Stromal cell of bone marrow (primary cell): Measurements from ENCODE around the gene UROD.
"Not testable (repeated sequence)": the region's sequence is repeated elsewhere in the genome, so short reads cannot be mapped to it uniquely, and the experiment has no call there.

Source experiments
- DNase-seq: peaks from one replicate; pipeline ENCODE4 v3.0.0-alpha.2; 2012; ENCODE audit warnings: low read depth

UROD gene

GRCh38 chr1:45011837-45012638 lies at the start of gene UROD:
Gene UROD (plus strand): TSS chr1:45012254. CDS start chr1:45012266, 12 bp downstream.
- peak; percentile 95 for DNase-seq

GRCh38 chr1:44962729-44963128 lies 49.3 kb upstream of the UROD start:
- no peak for DNase-seq

- no peak for DNase-seq
Measured at GRCh38 chr1:44964396-44964795, 47.7 kb upstream of the UROD start.

- DNase-seq = peak; percentile 4
Measured at GRCh38 chr1:44970317-44970716, 41.7 kb upstream of the UROD start.

DNA sequence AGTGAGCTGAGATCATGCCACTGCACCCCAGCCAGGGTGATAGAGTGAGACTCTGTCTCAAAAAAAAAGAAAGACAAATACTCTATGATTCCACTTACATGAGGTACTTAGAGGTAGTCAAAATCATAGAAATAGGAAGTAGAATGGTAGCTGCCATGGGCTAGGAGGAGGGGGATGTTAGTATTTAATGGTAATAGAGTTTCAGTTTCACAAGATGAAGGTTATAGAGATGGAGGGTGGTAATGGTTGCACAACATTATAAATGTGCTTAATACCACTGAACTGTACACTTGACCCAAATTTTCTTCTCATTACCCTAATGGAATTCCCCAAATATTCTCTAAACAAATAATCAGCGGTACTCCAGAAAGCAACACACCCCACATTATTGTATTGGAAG lies 38.4 kb upstream of the UROD start:
- DNase-seq = no peak

DNA sequence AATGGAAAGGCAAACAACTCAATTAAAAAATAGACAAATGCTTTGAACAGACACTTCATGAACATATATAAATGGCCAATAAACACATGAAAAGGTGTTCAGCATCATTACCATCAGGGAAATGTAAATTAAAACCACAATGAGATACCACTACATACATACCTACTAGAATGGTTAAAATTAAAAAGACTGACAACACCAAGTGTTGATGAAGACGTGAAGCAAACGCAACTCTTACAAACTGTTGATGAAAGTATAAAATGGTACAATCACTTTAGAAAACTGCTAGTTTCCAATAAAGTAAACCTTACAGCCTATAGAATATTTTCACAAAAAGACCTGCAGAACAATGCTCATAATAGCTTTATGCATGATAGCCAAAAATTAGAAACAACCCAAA lies 35.8 kb upstream of the UROD start:
- DNase-seq = no peak

GRCh38 chr1:44977372-44977771 lies 34.7 kb upstream of the UROD start:
- not testable (repeated sequence) for DNase-seq

- DNase-seq = no peak
Measured at GRCh38 chr1:44985747-44986359, 26.2 kb upstream of the UROD start.

- no peak for DNase-seq
Measured at GRCh38 chr1:44988531-44989156, 23.4 kb upstream of the UROD start.

DNA sequence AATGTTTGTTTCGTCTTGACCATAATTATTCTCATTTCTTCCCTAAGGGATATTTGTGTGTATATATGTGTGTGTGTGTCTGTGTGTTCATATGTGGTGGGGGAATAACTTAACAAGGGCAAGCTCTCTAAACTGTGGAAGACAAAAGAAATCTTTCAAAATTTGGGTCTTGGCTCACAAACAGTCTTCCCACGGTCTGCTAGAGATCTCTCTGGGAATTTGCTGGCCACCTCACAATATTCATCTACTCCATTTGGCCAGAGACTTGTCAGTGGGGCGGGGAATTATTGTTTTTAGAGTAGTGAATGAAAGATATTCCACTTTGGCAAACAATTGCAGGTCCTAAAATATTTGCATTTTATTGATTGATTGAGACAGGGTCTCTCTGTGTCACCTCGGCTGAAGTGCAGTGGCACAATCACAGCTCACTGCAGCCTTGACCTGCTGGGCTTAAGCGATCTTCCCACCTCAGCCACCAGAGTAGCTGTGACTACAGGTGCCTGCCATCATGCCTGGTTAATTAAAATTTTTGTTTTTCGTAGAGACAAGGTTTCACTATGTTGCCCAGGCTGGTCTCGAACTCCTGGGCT lies 17.6 kb upstream of the UROD start:
- no peak for DNase-seq

- DNase-seq = no peak
Measured at GRCh38 chr1:44995467-44996238, 16.4 kb upstream of the UROD start.

GRCh38 chr1:44999232-44999631 lies 12.8 kb upstream of the UROD start:
- no peak for DNase-seq

- DNase-seq = no peak
Measured at GRCh38 chr1:45001011-45001481, 11.0 kb upstream of the UROD start.

- DNase-seq = not testable (repeated sequence)
Measured at GRCh38 chr1:45001576-45001975, 10.5 kb upstream of the UROD start.

- DNase-seq = no peak
Measured at GRCh38 chr1:45002650-45003645, 9.1 kb upstream of the UROD start.

DNA sequence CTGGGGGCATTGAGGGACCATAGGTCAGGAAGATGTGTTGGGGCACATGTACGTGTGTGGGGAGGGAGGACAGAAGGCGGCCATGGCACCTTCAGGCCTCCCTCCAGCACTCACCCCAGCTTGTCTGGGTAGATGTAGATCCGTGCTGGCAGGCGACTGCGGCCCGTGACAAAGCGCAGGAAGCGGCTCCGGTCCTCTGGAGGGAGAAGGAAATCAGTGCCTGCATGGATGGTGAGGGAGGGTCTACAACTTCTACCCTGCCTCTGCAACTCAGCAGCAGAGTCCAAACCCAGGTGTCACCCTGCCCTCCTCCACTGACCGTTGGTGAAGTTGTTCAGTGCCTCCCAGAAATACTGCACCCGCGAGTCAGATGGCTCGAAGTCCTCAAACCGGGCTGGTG lies 8.3 kb upstream of the UROD start:
- no peak for DNase-seq

DNA sequence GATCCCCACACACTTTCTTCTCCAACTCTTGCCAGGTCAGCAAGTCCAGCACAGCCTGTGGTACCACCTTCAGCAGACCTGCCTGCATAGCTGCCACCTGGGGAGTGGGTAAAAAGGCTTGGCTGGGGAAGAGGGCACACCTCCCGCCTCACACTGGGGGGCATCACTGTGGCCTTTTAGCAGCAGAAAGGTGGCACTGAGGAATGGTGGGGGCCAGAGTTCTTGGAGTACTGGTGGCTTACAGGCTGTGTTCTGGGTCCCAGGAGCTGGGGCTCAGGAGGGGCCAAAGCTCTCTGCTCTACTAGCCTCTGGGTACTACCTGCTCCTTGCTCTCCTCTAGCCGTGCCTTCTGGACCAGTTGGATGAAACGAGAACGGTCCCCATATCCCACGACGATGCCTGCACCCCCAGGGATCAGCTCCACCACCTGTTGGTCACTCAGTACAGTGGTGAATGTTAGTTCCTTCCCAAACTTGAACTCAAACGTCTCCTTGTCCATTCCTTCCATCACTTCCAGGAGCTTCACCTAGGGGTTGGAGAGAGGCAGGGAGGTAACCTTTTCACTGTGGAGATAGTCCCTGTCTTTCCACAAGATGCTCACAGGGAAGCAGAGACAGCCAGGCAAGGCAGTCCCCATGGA lies 7.7 kb upstream of the UROD start:
- DNase-seq = no peak

DNA sequence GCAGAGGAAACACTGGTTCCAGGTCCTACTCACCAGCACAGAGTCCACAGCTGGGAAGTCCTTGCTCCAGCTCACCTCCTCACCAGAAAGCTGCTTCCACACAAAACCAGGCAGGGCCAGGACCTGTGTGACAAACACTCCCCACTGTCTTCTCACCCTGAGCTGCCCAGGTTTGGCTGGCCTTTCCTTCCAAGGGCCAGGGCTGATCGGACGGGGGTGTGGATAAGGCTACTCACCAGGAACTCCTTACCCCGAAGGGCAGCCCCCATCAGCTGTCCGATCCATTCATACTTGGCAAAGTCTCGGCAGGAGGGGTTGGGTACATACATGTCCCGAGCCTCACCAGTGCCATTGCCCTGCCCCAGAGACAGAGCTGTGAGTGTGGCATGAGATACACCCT lies 6.3 kb upstream of the UROD start:
- DNase-seq = no peak

DNA sequence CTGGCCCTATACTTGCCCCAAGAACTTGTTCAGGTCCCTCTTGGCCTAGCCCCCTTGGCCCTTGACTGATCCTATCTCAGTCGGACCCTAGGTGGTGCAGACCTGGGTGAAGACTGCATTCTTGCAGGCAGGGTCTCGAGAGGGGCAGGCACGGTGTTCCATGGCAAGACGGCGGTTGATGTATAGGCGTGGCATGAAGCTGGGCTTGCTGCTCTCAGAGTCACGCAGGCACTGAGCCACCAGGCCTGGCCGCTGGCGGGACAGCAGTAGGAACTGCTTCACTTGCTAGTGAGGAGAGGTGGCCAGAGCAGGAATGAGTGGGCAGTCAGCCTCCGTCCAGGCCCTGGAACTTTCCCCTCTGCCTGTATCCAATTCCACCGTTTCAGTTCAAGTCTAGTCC lies 4.7 kb upstream of the UROD start:
- DNase-seq = no peak

DNA sequence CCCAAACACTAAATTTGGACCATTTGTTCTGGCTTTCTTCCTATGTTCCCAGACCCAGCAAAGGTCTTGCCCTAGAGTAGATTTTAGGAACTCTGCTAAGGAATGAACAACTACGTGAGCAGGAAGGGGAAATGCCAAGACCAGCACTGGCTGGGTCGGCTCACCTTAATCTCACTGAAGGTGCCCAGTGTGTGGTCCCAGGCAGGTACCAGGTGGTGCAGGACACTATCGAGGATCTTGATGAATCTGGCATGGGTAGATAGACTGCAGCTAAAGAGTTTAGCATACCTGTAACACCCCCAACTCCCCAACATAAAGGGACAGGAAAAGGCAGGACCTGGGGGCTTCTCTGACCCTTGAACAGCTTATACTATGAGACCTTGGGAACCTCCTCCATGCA lies 4.0 kb upstream of the UROD start:
- DNase-seq = no peak
